Left lung (tissue), 10 donors: ENCODE measurements around the gene INPP4B. TPM values are rescaled to one million over a fixed set of nuclear protein-coding genes. Genes with fewer than 3 reads are reported as not detected.

ENCODE experiments used
- ATAC-seq: fragments of 200-7000 bp; cut with Tn5 transposase; one replicate; pipeline ENCODE4 v1.9.1; 2020; ENCODE audit warnings: moderate library complexity
- DNase-seq, 4 donors: peaks; one replicate each; pipeline ENCODE4 v3.0.0-alpha.2; 2013 to 2020
- H3K27ac ChIP-seq, 2 donors: fragments of 200-600 bp; sonication (generic) in 1 of 2; one replicate each; pipeline versions ENCODE4 v1.5.0 to v1.8.0; 2020 to 2021
- H3K27me3 ChIP-seq, 2 donors: fragments of 200-600 bp; sonication (generic) in 1 of 2; one replicate each; pipeline versions ENCODE4 v1.5.0 to v1.8.0; 2020 to 2021
- H3K36me3 ChIP-seq, 2 donors: fragments of 200-600 bp; sonication (generic) in 1 of 2; one replicate each; pipeline versions ENCODE4 v1.5.0 to v1.8.0; 2020 to 2021
- H3K4me1 ChIP-seq, 2 donors: fragments of 200-600 bp; one replicate each; pipeline ENCODE4 v1.8.0; 2021
- H3K4me3 ChIP-seq, 2 donors: fragments of 200-600 bp; sonication (generic) in 1 of 2; one replicate each; pipeline versions ENCODE4 v1.5.0 to v1.8.0; 2020 to 2021; ENCODE audit warnings: mild to moderate bottlenecking in 1 of 2
- H3K9me3 ChIP-seq, 2 donors: fragments of 200-600 bp; sonication (generic) in 1 of 2; one replicate each; pipeline versions ENCODE4 v1.5.0 to v1.8.0; 2020 to 2021
- CTCF ChIP-seq, 2 donors: fragments of 200-600 bp; sonication (generic) in 1 of 2; IDR thresholded peaks; one replicate each; pipeline versions ENCODE4 v1.5.0 to v1.8.0; 2021; ENCODE audit warnings: antibody characterized with exemption in 2 of 2
- intact Hi-C, 2 donors: fragments of 100-400 bp; cut with DNase I; formaldehyde crosslinking; loops; one replicate each; pipeline versions ENCODE4 v1.11.2 to v1.14.2; 2022
- polyA plus RNA-seq, 6 donors: library from polyadenylated mRNA; unstranded; fragments of 120-200 nt; gene quantifications; one replicate each; pipeline ENCODE4 v1.2.1, GENCODE V29; 2013; ENCODE audit not compliant: insufficient read length in 6 of 6
- total RNA-seq, 2 donors: library from RNA; stranded (reverse); fragmentation: NEBNext Ultra II Directional; extraction: Animal tissue kit (Norgen Biotek cat#: 25700); gene quantifications; one replicate each; pipeline ENCODE4 v1.2.1, GENCODE V29; 2021
- donor health status: DM: no; HTN: yes; CAD: no.
- donor health status: DM: no; HTN: no; CAD: no.

The INPP4B gene
- total and polyA plus RNA-seq, 8 donors = 7.3 to 15.1 (median 11.6) TPM

DNA sequence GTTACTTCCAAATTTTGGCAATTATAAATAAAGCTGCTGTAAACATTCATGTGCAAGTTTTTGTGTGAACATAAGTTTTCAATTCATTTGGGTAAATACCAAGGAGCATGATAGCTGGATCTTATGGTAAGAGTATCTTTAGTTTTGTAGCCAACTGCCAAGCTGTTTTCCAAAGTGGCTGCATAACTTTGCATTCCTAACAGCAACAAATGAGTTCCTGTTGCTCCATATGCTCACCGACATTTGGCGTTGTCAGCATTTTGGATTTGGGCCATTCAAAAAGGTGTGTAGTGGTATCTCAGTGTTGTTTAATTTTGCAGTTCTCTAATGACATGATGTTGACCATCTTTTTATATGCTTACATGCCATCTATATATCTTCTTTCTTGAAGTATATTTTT lies 208.5 kb downstream of the INPP4B start:
- ATAC-seq (no peak), DNase-seq (no peak)
- peaks cover 0 to 9% of the 10 kb centered on the region in 2 donors for H3K9me3 ChIP-seq
- no peaks in the 10 kb centered on the region for H3K4me1 ChIP-seq
- no peak overlapping the region for H3K27ac ChIP-seq
- no peaks in the 10 kb centered on the region for H3K27me3 ChIP-seq
- intact Hi-C loops = no loop called here
- no peak for TF ChIP-seq CTCF (IDR thresholded peaks at IDR 0.05)
- H3K4me3 ChIP-seq = no peak overlapping the region
- no peaks in the 10 kb centered on the region for H3K36me3 ChIP-seq

DNA sequence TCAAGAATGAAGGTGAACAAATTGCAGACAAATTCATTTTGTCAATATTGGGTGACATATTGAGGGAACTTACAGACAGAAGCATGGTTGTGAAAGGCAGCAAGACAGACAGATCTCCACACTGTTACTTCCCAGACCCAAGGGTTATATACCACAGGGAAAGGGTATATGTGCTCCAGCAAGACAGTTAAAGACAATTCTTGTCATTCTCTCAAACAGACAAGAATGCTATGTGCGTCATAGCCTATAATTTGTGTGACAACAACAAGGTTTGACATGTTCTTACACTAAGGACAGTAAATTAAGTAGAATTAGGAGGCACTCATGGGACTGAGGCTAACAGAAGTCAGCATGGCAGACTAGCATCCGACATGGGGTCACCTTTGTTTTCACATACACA lies 214.3 kb downstream of the INPP4B start:
- intact Hi-C loops = no loop called here
- H3K4me1 ChIP-seq = no peaks in the 10 kb centered on the region
- no peak for TF ChIP-seq CTCF (IDR thresholded peaks at IDR 0.05)

GRCh38 chr4:142615324-142615665 lies 230.8 kb downstream of the INPP4B start:
- no peak overlapping the region for H3K27ac ChIP-seq
- intact Hi-C loops = no loop called here
- TF ChIP-seq CTCF (IDR thresholded peaks at IDR 0.05) = no peak
- H3K9me3 ChIP-seq = peaks cover 0 to 4% of the 10 kb centered on the region in 2 donors
- no peaks in the 10 kb centered on the region for H3K27me3 ChIP-seq
- H3K4me3 ChIP-seq = no peak overlapping the region
- no peaks in the 10 kb centered on the region for H3K36me3 ChIP-seq
- H3K4me1 ChIP-seq = no peaks in the 10 kb centered on the region
- ATAC-seq (no peak), DNase-seq (no peak)

More for the DNA sequence above, 214.3 kb downstream of the INPP4B start:
- H3K9me3 ChIP-seq = no peaks in the 10 kb centered on the region
- H3K36me3 ChIP-seq = no peaks in the 10 kb centered on the region
- no peak overlapping the region for H3K27ac ChIP-seq
- no peak for DNase-seq
- ATAC-seq = no peak
- no peaks in the 10 kb centered on the region for H3K27me3 ChIP-seq
- H3K4me3 ChIP-seq = no peak overlapping the region

DNA sequence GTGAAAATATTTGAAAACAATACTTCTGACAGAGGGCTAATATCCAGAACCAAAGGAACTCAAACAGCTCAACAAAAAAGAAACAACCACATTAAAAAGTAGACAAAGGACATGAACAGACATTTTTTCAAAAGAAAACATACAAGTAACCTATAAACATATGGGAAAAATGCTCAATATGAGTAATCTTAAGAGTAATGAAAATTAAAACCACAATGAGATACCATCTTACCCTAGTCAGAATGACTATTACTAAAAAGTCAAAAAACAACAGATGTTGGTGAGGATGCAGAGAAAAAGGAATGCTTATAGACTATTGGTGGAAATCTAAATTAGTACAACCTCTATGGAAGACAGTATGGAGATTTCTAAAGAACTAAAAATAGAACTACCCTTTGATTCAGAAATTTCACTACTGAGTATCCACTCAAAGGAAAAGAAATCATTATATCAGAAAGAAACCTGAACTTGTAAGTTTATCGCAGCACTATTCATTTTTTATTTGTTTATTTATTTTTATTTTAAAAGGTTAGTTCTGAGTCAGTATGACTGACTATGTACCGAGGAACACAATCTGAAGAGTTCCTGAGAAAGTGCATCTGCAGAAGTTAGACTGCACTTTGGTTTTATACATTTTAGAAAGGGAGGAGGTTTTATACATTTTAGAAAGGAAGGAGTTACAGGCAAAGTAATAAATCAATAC lies 231.3 kb downstream of the INPP4B start:
- no peak for ATAC-seq

DNA sequence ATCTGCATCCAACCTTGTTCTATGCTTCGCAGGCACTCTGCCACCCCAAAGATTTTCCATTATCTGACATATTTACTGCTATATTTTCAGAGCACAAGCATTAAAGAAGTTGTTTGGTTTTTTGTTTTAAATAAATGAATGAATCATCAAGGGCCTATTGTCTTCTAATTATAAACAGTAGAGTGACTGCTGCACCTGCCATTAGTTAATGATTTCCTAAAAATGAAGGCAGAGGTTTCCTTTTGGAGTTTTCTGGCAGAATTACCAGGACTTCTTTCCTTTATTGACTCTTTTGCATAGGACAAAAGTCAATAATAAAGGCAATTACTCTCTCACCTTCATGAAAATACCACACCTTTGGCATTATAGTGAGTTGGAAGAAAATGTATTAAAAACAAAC lies 238.1 kb downstream of the INPP4B start:
- Histone ChIP-seq H3K4me3 (no peak overlapping the region), H3K27ac (no peak overlapping the region), H3K27me3 (no peaks in the 10 kb centered on the region), H3K9me3 (peaks cover 0 to 18% of the 10 kb centered on the region in 2 donors), H3K4me1 (no peaks in the 10 kb centered on the region), H3K36me3 (no peaks in the 10 kb centered on the region)
- DNase-seq (no peak), ATAC-seq (no peak)
- intact Hi-C loops = no loop called here
- TF ChIP-seq CTCF (IDR thresholded peaks at IDR 0.05) = no peak

More for the DNA sequence above, 231.3 kb downstream of the INPP4B start:
- no peak overlapping the region for H3K4me3 ChIP-seq
- H3K27me3 ChIP-seq = no peaks in the 10 kb centered on the region
- peaks cover 0 to under 1% of the 10 kb centered on the region in 2 donors for H3K9me3 ChIP-seq
- no peak for DNase-seq
- H3K36me3 ChIP-seq = no peaks in the 10 kb centered on the region
- H3K27ac ChIP-seq = no peak overlapping the region
- TF ChIP-seq CTCF (IDR thresholded peaks at IDR 0.05) = no peak
- intact Hi-C loops = no loop called here
- H3K4me1 ChIP-seq = no peaks in the 10 kb centered on the region
